HG02870 (cell line): ENCODE results near the gene JARID2.

ENCODE experiments used
- ATAC-seq: cut with Tn5 transposase; IDR thresholded peaks from one replicate; pipeline ENCODE4 v1.9.1; 2021; ENCODE audit warnings: mild to moderate bottlenecking, moderate library complexity; ENCODE audit not compliant: unreplicated experiment

Gene JARID2

GRCh38 chr6:15500901-15501825 lies 255.3 kb downstream of the JARID2 start:
- ATAC-seq: no peak

- no peak for ATAC-seq
Measured at GRCh38 chr6:15501826-15502445, 256.1 kb downstream of the JARID2 start.

GRCh38 chr6:15502446-15503345 lies 256.8 kb downstream of the JARID2 start:
- ATAC-seq: no peak

GRCh38 chr6:15503346-15503680 lies 257.4 kb downstream of the JARID2 start:
- no peak for ATAC-seq

GRCh38 chr6:15504040-15504495 lies 258.2 kb downstream of the JARID2 start:
- ATAC-seq: no peak

- ATAC-seq: no peak
Measured at GRCh38 chr6:15504581-15505350, 258.9 kb downstream of the JARID2 start.

- no peak for ATAC-seq
Measured at GRCh38 chr6:15505463-15505918, 259.6 kb downstream of the JARID2 start.

GRCh38 chr6:15506066-15506465 lies 260.2 kb downstream of the JARID2 start:
- ATAC-seq: no peak

- ATAC-seq: no peak
Measured at GRCh38 chr6:15507221-15507620, 261.4 kb downstream of the JARID2 start.

- no peak for ATAC-seq
Measured at GRCh38 chr6:15507746-15508145, 261.9 kb downstream of the JARID2 start.

GRCh38 chr6:15508441-15508871 lies 262.6 kb downstream of the JARID2 start:
- ATAC-seq: no peak

GRCh38 chr6:15508931-15509330 lies 263.1 kb downstream of the JARID2 start:
- no peak for ATAC-seq

- no peak for ATAC-seq
Measured at GRCh38 chr6:15509335-15509933, 263.6 kb downstream of the JARID2 start.

- no peak for ATAC-seq
Measured at GRCh38 chr6:15510121-15510520, 264.3 kb downstream of the JARID2 start.

GRCh38 chr6:15510536-15511247 lies 264.8 kb downstream of the JARID2 start:
- no peak for ATAC-seq

GRCh38 chr6:15511248-15512125 lies 265.6 kb downstream of the JARID2 start:
- ATAC-seq: no peak

- ATAC-seq: no peak
Measured at GRCh38 chr6:15512126-15512525, 266.3 kb downstream of the JARID2 start.

GRCh38 chr6:15512721-15513120 lies 266.9 kb downstream of the JARID2 start:
- ATAC-seq: no peak
